ENCODE data around the gene TCEANC.
"Not testable (repeated sequence)": the region's sequence is repeated elsewhere in the genome, so short reads cannot be mapped to it uniquely, and the experiment has no call there.

TCEANC gene

DNA sequence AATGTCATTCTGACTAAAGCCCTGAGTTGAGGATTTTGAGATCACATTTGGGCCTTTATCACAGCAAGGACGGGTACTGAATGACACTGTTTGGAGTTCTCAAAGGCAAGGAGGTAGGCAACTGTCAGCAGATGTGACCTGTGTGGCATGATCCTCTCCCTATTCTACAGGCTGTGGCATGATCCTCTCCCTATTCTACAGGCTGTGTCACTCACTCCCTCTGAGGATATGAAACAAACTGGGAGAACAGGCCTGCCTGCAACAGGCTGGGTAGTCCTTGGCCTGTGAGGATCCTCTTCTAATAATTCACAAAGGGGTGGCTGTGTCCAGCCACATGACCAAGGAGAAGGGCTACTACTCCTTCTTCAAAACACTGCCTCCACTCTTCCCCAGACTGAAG lies 14.9 kb upstream of the TCEANC start:
- Histone ChIP-seq H3K9me3 (ENCODE audit: low read depth, low read length) (no peaks in the 10 kb centered on the region), H3K36me3 (ENCODE audit: insufficient read depth, low read length) (no peaks in the 10 kb centered on the region), H3K27ac (no peak overlapping the region), H3K4me3 (no peak overlapping the region), H3K9ac (ENCODE audit: insufficient read length) (no peak overlapping the region)
- DNase-seq (ENCODE audit: low read depth, low spot score), result no peak
- TF ChIP-seq FOXP2 (optimal IDR thresholded peaks at IDR 0.05; ENCODE audit: control extremely low read depth, extremely low read length, insufficient read depth) (no peak), POLR2AphosphoS5 (IDR thresholded peaks at IDR 0.05; ENCODE audit: borderline replicate concordance, low read depth, low read length) (no peak), EZH2 (IDR thresholded peaks at IDR 0.05) (no peak)

DNA sequence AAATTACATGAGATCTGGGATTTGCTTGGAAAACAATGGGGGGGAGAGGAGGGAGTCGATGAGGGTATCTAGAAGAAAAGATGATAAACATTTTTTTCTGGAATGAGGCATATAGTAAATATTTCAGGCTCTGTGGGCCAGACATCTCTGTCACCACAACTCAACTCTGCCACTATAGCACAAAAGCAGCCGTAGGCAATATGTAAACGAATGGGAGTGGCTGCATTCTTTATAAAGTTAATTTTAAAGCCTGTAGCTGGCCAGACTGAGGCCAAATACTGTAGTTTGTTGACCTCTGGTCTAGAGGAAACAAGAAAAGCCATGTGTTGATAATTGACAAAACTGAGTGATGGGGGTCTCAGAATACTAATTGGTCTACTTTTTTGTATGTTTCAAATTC lies 14.1 kb upstream of the TCEANC start:
- Histone ChIP-seq H3K9me3 (ENCODE audit: low read depth, low read length) (no peaks in the 10 kb centered on the region), H3K36me3 (ENCODE audit: insufficient read depth, low read length) (no peaks in the 10 kb centered on the region), H3K27ac (no peak overlapping the region), H3K9ac (ENCODE audit: insufficient read length) (no peak overlapping the region), H3K4me3 (no peak overlapping the region)
- DNase-seq (ENCODE audit: low read depth, low spot score), result no peak
- TF ChIP-seq EZH2 (IDR thresholded peaks at IDR 0.05) (no peak), POLR2AphosphoS5 (IDR thresholded peaks at IDR 0.05; ENCODE audit: borderline replicate concordance, low read depth, low read length) (no peak), FOXP2 (optimal IDR thresholded peaks at IDR 0.05; ENCODE audit: control extremely low read depth, extremely low read length, insufficient read depth) (no peak)

DNA sequence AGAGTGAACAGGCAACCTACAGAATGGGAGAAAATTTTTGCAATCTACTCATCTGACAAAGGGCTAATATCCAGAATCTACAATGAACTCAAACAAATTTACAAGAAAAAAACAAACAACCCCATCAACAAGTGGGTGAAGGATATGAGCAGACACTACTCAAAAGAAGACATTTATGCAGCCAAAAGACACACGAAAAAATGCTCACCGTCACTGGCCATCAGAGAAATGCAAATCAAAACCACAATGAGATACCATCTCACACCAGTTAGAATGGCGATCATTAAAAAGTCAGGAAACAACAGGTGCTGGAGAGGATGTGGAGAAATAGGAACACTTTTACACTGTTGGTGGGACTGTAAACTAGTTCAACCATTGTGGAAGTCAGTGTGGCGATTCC lies 11.3 kb upstream of the TCEANC start:
- not testable (repeated sequence) for H3K4me3 ChIP-seq; H3K9me3 ChIP-seq (ENCODE audit: low read depth, low read length); H3K9ac ChIP-seq (ENCODE audit: insufficient read length); H3K27ac ChIP-seq; H3K36me3 ChIP-seq (ENCODE audit: insufficient read depth, low read length); DNase-seq (ENCODE audit: low read depth, low spot score)

DNA sequence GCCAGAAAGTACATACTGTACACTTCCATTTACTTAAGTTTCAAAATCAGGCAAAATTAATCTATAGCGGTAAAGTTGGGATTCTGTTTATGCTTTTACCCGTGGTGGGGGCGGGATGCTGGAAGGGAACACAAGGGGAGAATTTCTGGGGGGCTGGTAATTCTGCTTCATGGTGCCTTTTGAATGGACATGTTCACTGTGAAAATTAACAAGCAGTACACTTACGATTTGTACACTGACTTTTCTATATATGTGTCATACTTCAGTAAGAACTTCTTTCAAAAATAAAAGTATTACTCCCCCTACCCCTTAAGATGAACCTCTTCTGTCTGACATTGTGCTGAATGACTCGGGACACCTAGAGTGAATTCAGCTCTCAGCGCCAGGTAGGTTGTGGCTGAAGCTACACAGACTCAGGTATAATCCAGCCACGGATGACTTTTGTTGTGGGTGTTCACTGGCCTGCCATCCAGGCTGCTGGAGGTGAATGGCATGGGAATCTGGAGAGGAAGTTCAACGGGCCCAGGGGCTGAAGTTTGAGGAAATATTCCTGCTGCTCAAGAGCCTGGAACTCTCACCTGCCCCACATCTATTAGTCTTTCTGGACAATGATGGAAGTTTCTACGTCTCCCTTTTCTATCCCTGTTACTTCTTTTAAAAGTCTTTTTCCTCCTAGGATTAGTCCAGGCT lies 7.3 kb upstream of the TCEANC start:
- no peaks in the 10 kb centered on the region for H3K36me3 ChIP-seq (ENCODE audit: insufficient read depth, low read length)
- no peak overlapping the region for H3K4me3 ChIP-seq
- TF ChIP-seq EZH2 (IDR thresholded peaks at IDR 0.05), result no peak
- DNase-seq (ENCODE audit: low read depth, low spot score), result no peak
- H3K9ac ChIP-seq (ENCODE audit: insufficient read length), result no peak overlapping the region
- no peaks in the 10 kb centered on the region for H3K9me3 ChIP-seq (ENCODE audit: low read depth, low read length)
- H3K27ac ChIP-seq, result no peak overlapping the region

DNA sequence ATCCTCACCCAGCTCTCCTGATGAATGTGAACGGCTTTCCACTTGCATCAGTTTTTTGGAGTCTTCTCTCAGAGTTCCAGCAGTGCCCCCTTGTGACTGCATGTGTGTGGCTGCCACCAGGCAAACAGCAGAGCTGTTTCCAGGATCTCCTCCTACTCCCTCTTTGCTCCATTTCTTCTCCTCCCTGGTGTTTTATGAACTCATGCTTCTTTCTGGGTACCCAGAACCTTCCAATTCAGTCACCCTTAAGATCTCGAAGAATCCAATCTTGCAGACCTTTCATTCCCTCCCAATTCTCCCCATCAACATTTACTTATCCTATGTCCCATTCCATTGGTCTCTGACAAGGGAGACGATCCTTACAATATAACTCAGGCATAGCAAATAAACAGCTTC lies 6.8 kb upstream of the TCEANC start:
- Histone ChIP-seq H3K9ac (ENCODE audit: insufficient read length) (no peak overlapping the region), H3K4me3 (no peak overlapping the region), H3K36me3 (ENCODE audit: insufficient read depth, low read length) (no peaks in the 10 kb centered on the region), H3K27ac (no peak overlapping the region), H3K9me3 (ENCODE audit: low read depth, low read length) (no peaks in the 10 kb centered on the region)
- TF ChIP-seq EZH2 (IDR thresholded peaks at IDR 0.05) (no peak), POLR2AphosphoS5 (IDR thresholded peaks at IDR 0.05; ENCODE audit: borderline replicate concordance, low read depth, low read length) (no peak)
- no peak for DNase-seq (ENCODE audit: low read depth, low spot score)

DNA sequence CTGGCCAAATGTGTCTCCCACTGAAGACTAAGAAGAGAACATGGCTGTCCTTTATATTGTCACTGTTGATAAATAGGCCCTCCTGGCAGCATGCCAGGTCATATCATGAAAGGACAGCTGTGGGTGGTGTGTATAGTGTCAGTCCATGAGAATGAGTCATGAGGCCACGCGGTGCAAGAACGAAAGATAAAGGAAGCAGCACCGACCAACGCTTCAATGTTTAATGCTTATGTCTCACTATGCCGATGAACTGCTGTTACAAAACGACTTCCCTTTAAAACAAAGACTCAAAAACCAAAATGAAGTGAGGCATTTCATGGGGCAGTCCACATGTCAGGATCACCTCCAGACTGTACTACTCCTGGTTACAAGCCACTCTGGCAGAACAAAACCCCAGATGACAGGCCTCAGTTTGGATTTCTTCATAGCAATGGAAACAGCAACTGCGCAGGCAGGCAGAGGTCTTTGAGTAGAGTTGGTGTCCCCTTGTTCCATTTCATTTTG lies 5.2 kb upstream of the TCEANC start:
- DNase-seq (ENCODE audit: low read depth, low spot score), result no peak
- no peaks in the 10 kb centered on the region for H3K9me3 ChIP-seq (ENCODE audit: low read depth, low read length)
- no peak overlapping the region for H3K4me3 ChIP-seq
- no peak overlapping the region for H3K27ac ChIP-seq
- H3K36me3 ChIP-seq (ENCODE audit: insufficient read depth, low read length), result no peaks in the 10 kb centered on the region
- TF ChIP-seq FOXP2 (optimal IDR thresholded peaks at IDR 0.05; ENCODE audit: control extremely low read depth, extremely low read length, insufficient read depth) (no peak), EZH2 (IDR thresholded peaks at IDR 0.05) (no peak), POLR2AphosphoS5 (IDR thresholded peaks at IDR 0.05; ENCODE audit: borderline replicate concordance, low read depth, low read length) (no peak)
- no peak overlapping the region for H3K9ac ChIP-seq (ENCODE audit: insufficient read length)

DNA sequence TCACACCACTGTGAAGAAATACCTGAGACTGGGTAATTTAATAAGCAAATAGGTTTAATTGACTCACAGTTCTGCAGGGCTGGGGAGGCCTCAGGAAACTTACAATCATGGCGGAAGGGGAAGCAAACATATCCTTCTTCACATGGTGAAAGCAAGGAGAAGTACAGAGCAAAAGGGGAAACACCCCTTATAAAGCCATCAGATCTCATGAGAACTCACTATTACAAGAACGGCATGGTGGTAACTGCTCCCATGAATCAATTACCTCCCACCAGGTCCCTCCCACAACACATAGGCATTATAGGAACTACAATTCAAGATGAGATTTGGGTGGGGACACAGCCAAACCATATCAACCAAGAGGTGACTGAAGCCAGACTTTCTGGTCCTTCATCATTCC lies 4.6 kb upstream of the TCEANC start:
- not testable (repeated sequence) for H3K4me3 ChIP-seq; DNase-seq (ENCODE audit: low read depth, low spot score); H3K27ac ChIP-seq; H3K9me3 ChIP-seq (ENCODE audit: low read depth, low read length); H3K9ac ChIP-seq (ENCODE audit: insufficient read length); H3K36me3 ChIP-seq (ENCODE audit: insufficient read depth, low read length)

DNA sequence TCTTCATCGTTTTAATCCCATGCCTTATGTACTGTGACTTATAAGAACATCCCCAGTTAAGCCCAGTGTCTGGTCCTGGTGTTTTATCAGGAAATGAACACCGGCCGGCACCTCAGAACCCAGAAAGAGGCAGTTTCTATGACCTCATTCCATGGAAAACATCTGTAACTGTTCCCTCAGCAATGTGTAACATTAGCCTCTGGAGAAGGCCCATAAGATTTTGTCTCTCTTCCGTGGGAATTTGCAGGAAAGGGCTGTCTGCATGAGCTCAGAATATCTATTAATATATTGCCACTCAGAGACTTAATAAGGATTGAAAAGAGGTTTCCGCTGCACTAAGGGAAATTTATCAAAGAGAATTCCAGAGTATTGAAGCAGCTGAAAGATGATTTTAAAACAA lies 3.1 kb upstream of the TCEANC start:
- Histone ChIP-seq H3K9ac (ENCODE audit: insufficient read length) (no peak overlapping the region), H3K9me3 (ENCODE audit: low read depth, low read length) (no peaks in the 10 kb centered on the region), H3K27ac (no peak overlapping the region), H3K4me3 (no peak overlapping the region), H3K36me3 (ENCODE audit: insufficient read depth, low read length) (no peaks in the 10 kb centered on the region)
- no peak for DNase-seq (ENCODE audit: low read depth, low spot score)
- TF ChIP-seq POLR2AphosphoS5 (IDR thresholded peaks at IDR 0.05; ENCODE audit: borderline replicate concordance, low read depth, low read length) (no peak), EZH2 (IDR thresholded peaks at IDR 0.05) (no peak), FOXP2 (optimal IDR thresholded peaks at IDR 0.05; ENCODE audit: control extremely low read depth, extremely low read length, insufficient read depth) (no peak)

DNA sequence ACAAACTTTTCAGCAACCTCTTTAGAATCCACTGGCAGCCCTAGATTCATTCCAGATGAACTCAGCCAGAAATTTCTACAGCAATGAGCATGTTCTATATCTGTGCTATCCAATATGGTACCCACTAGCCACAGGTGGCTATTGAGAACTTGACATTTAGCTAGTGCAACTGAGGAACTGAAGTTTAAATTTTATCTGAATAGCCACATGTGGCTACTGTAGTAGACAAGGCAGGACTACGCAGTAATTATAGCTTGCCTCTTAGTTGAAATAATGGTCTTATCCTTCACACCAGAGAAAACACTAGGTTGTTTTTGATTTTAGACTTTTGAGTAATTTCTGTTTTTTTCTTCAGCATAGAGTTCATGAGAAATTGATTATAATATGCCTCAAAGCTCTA lies 2.6 kb upstream of the TCEANC start:
- no peak for TF ChIP-seq FOXP2 (optimal IDR thresholded peaks at IDR 0.05; ENCODE audit: control extremely low read depth, extremely low read length, insufficient read depth)
- TF ChIP-seq EZH2 (IDR thresholded peaks at IDR 0.05), result no peak
- TF ChIP-seq POLR2AphosphoS5 (IDR thresholded peaks at IDR 0.05; ENCODE audit: borderline replicate concordance, low read depth, low read length), result no peak
- Histone ChIP-seq H3K9ac (ENCODE audit: insufficient read length) (no peak overlapping the region), H3K9me3 (ENCODE audit: low read depth, low read length) (no peaks in the 10 kb centered on the region), H3K4me3 (no peak overlapping the region), H3K27ac (no peak overlapping the region), H3K36me3 (ENCODE audit: insufficient read depth, low read length) (no peaks in the 10 kb centered on the region)
- DNase-seq (ENCODE audit: low read depth, low spot score), result no peak

All from SK-N-MC (cell line).